Gastroesophageal sphincter (tissue), 4 donors: ENCODE results near the gene DHH. TPM values are rescaled to one million over a fixed set of nuclear protein-coding genes. Genes with fewer than 3 reads are reported as not detected.

Experiments used
- ATAC-seq: fragments of 150-250 bp; one replicate; pipeline ENCODE4 v1.9.1; 2016; ENCODE audit warnings: mild to moderate bottlenecking, moderate library complexity
- H3K27ac ChIP-seq, 4 donors: fragments of 200-600 bp; sonication (generic) in 3 of 4; 1 replicate in 3 of 4; 2 replicates in 1 of 4; pipeline ENCODE4 v1.5.1; 2016 to 2019
- H3K27me3 ChIP-seq: fragments of 200-600 bp; sonication (generic); one replicate; pipeline ENCODE4 v1.5.1; 2019
- H3K36me3 ChIP-seq, 2 donors: fragments of 200-600 bp; sonication (generic); one replicate each; pipeline ENCODE4 v1.5.1; 2019; ENCODE audit warnings: control low read depth in 1 of 2
- H3K4me1 ChIP-seq, 3 donors: fragments of 200-600 bp; sonication (generic); 1 replicate in 2 of 3; 2 replicates in 1 of 3; pipeline ENCODE4 v1.5.1; 2016 to 2019; ENCODE audit warnings: control low read depth in 2 of 3
- H3K4me3 ChIP-seq, 2 donors: fragments of 200-600 bp; sonication (generic); one replicate each; pipeline ENCODE4 v1.5.1; 2019; ENCODE audit warnings: mild to moderate bottlenecking in 1 of 2, moderate library complexity in 1 of 2
- H3K9me3 ChIP-seq, 3 donors: fragments of 200-600 bp; sonication (generic); one replicate each; pipeline ENCODE4 v1.5.1; 2017 to 2019; ENCODE audit warnings: control low read depth in 2 of 3
- EP300 ChIP-seq: sonication (generic); formaldehyde crosslinking; IDR thresholded peaks from one replicate; pipeline ENCODE4 v1.6.1; 2017; ENCODE audit warnings: antibody characterized with exemption, mild to moderate bottlenecking
- POLR2A ChIP-seq, 2 donors: fragments of 450-650 bp; IDR thresholded peaks; one replicate each; pipeline ENCODE4 v1.6.1; 2017; ENCODE audit warnings: antibody characterized with exemption in 2 of 2, mild to moderate bottlenecking in 2 of 2, moderate library complexity in 1 of 2
- POLR2AphosphoS5 ChIP-seq: sonication (generic); formaldehyde crosslinking; IDR thresholded peaks from one replicate; pipeline ENCODE4 v1.6.1; 2017; ENCODE audit warnings: antibody characterized with exemption
- WGBS, 2 donors: methylation state at CpG; one replicate each; pipeline ENCODE4 v1.1.5; 2018; ENCODE audit warnings: low coverage in 1 of 2; 5-methylcytosine and 5-hydroxymethylcytosine counted together
- total RNA-seq, 4 donors: library from RNA; depleted of rRNA; stranded (reverse); fragments of >200 nt; gene quantifications; one replicate each; pipeline ENCODE4 v1.1.0, GENCODE V29; 2016
- TF ChIP-seq, protein P1 (sequence below), 4 experiments: fragments of 200-600 bp in 2 of 4; fragments of 450-650 bp in 2 of 4; sonication (generic) in 1 of 4; IDR thresholded peaks; one replicate each; pipeline ENCODE4 v1.5.1; 2017 to 2019; ENCODE audit warnings: antibody characterized with exemption in 4 of 4, mild to moderate bottlenecking in 2 of 4, moderate library complexity in 2 of 4

Gene DHH
- total RNA-seq, 4 donors from 2014 or later: 0.54 to 1.2 (median 0.85) TPM

DNA sequence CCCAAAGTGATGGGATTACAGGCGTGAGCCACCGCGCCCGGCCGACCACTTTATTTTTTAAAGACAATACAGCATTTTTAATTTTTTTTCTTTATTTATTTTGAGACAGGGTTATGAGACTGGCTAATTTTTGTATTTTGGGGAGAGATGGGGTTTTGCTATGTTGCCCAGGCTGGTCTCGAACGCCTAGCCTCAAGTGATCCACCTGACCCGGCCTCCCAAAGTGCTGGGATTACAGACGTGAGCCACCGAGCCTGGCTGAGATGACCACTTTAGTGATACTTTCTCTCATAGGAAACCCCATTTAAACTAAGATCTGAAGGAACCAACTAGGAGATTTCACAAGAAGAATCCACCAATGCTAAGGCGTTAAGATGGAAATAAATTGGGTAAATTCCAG, 23.6 kb downstream of the DHH start:
- no peak for ATAC-seq
- Histone ChIP-seq H3K4me1 (peaks cover 2 to 19% (median 3%) of the 10 kb centered on the region in 3 donors), H3K36me3 (no peaks in the 10 kb centered on the region), H3K27me3 (no peaks in the 10 kb centered on the region), H3K4me3 (no peak overlapping the region), H3K27ac (no peak overlapping the region), H3K9me3 (no peaks in the 10 kb centered on the region)
- 88 to 92% methylated on average over 3 to 9 of the region's 11 CpGs for WGBS, 2 donors
- TF ChIP-seq POLR2A (IDR thresholded peaks at IDR 0.05): no peak
- TF ChIP-seq, protein P1, sequence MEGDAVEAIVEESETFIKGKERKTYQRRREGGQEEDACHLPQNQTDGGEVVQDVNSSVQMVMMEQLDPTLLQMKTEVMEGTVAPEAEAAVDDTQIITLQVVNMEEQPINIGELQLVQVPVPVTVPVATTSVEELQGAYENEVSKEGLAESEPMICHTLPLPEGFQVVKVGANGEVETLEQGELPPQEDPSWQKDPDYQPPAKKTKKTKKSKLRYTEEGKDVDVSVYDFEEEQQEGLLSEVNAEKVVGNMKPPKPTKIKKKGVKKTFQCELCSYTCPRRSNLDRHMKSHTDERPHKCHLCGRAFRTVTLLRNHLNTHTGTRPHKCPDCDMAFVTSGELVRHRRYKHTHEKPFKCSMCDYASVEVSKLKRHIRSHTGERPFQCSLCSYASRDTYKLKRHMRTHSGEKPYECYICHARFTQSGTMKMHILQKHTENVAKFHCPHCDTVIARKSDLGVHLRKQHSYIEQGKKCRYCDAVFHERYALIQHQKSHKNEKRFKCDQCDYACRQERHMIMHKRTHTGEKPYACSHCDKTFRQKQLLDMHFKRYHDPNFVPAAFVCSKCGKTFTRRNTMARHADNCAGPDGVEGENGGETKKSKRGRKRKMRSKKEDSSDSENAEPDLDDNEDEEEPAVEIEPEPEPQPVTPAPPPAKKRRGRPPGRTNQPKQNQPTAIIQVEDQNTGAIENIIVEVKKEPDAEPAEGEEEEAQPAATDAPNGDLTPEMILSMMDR (IDR thresholded peaks at IDR 0.05): no peak
- no peak for TF ChIP-seq POLR2AphosphoS5
- no peak for TF ChIP-seq EP300

DNA sequence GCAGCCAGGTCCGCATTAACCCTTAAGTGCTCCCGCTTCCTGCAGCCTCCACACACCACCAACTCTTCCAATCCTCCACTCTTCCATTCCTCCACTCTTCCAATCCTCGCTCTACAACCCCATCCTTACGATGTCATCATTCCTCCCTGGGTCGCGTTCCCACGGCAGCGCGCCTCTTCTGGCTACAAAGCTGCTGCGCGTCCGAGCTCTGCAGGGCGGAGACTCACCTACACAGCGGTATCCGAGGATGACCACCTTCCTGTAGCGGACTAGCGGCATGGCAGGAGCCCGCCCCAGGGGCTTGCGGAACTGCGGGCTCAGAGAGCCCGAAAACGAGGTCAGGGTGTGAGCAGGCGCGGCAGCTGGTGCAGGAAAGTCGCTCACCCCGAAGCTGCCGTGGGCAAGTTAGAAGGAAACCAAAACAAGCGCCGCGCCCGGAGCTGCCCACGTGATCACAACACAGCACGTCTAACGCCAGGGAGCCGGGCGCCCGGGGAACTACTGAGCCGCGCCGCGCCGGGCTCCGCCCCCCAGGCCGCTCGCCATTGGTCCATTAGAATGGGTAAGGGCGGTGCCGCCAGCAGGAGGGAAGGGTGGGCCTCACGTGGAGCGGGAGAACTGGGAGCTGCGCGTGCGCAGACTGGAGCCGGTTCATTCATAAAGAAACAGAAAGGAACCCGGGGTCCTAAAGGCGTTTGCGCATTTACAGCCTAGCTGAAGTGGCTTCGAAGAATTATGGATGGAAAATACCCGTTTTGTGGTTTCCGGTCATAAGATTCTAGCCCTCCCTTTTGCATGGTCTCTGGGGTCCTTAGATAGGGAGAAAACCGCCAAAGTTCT, 24.9 kb downstream of the DHH start, which contains the start of gene RHEBL1:
TSS of gene RHEBL1 (minus strand) at position 473 of the 840 bp plus-strand sequence. CDS start at position 279, 194 bp downstream.
- TF ChIP-seq POLR2A (IDR thresholded peaks at IDR 0.05): peak in 1 of 2 donors; percentile 34
- TF ChIP-seq EP300: no peak
- TF ChIP-seq POLR2AphosphoS5: peak; percentile 26
- TF ChIP-seq, protein P1 (IDR thresholded peaks at IDR 0.05): peak in 2 of 4 experiments; percentile 1 to 21
- Histone ChIP-seq H3K27me3 (no peaks in the 10 kb centered on the region), H3K4me3 (peak within 1 kb of the TSS; percentile 56 to 65), H3K27ac (peak within 1 kb of the TSS in 3 of 4 donors; percentile 65 to 79 (median 76)), H3K36me3 (no peaks in the 10 kb centered on the region), H3K4me1 (peaks cover 2 to 19% (median 3%) of the 10 kb centered on the region in 3 donors), H3K9me3 (no peaks in the 10 kb centered on the region)
- peak; percentile 100 for ATAC-seq
- WGBS, 2 donors: 0 to 4% methylated on average over 10 to 11 of the region's 60 CpGs

DNA sequence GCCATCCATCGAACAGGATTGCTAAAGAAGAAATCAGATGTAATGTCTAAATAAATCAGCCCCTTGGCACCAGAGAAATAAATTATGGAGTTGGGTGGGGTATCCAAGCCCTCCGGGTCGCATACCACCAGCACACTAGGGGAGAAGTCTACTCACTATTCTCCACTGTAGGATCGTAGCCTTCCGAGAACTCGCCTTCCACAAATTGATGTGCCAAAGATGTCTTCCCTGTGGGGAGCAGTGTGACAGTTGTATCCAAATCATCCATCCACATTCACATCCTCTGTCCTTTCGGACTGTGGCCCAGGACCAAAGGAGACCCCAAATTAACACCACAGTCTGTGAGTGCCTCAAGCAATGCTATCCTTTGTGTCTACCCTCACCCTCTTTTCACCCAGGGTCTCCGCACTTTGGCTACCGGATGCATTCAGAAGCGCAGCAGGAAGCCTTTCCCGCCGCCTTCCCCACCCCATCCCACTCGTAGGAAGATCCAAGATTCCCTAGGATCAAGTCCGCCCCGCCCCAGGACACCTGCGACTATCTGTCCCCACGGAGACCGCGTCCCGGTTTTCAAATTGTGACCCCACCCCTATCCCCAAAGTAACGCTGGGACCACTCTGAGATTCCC, 25.6 kb downstream of the DHH start:
- Histone ChIP-seq H3K4me3 (peak overlapping the region; percentile 56 to 65), H3K27me3 (no peaks in the 10 kb centered on the region), H3K27ac (peak overlapping the region in 3 of 4 donors; percentile 65 to 79 (median 76)), H3K4me1 (peaks cover 2 to 23% (median 3%) of the 10 kb centered on the region in 3 donors), H3K36me3 (no peaks in the 10 kb centered on the region), H3K9me3 (no peaks in the 10 kb centered on the region)
- 7 to 18% methylated on average over 12 to 13 of the region's 21 CpGs for WGBS, 2 donors
- no peak for ATAC-seq
- no peak for TF ChIP-seq POLR2A (IDR thresholded peaks at IDR 0.05)
- TF ChIP-seq, protein P1 (IDR thresholded peaks at IDR 0.05): no peak

GRCh38 chr12:49066120-49066519, 28.5 kb downstream of the DHH start:
- ATAC-seq: no peak
- Histone ChIP-seq H3K36me3 (no peaks in the 10 kb centered on the region), H3K27me3 (no peaks in the 10 kb centered on the region), H3K9me3 (no peaks in the 10 kb centered on the region), H3K27ac (no peak overlapping the region), H3K4me3 (no peak overlapping the region), H3K4me1 (peaks cover 2 to 33% (median 3%) of the 10 kb centered on the region in 3 donors)
- TF ChIP-seq EP300: no peak
- TF ChIP-seq, protein P1 (IDR thresholded peaks at IDR 0.05): no peak
- TF ChIP-seq POLR2A (IDR thresholded peaks at IDR 0.05): no peak
- no peak for TF ChIP-seq POLR2AphosphoS5
- WGBS, 2 donors: 40 to 67% methylated on average over 1 to 4 of the region's 4 CpGs
